Superior temporal gyrus (tissue), 1 donor: Measurements from ENCODE around the gene ARHGAP27.
"Not testable (repeated sequence)": the region's sequence is repeated elsewhere in the genome, so short reads cannot be mapped to it uniquely, and the experiment has no call there.

Source experiments
- DNase-seq: peaks from one replicate; pipeline ENCODE4 v3.0.0-alpha.2; 2016; ENCODE audit errors: extremely low spot score

Gene ARHGAP27

GRCh38 chr17:45363498-45363897 lies 69.2 kb downstream of the ARHGAP27 start:
- no peak for DNase-seq

GRCh38 chr17:45361976-45362375 lies 70.7 kb downstream of the ARHGAP27 start:
- no peak for DNase-seq

GRCh38 chr17:45361451-45361850 lies 71.2 kb downstream of the ARHGAP27 start:
- no peak for DNase-seq

GRCh38 chr17:45357364-45357997 lies 75.2 kb downstream of the ARHGAP27 start:
- no peak for DNase-seq

- DNase-seq, result no peak
Measured at GRCh38 chr17:45355087-45355486, 77.6 kb downstream of the ARHGAP27 start.

GRCh38 chr17:45353043-45353442 lies 79.6 kb downstream of the ARHGAP27 start:
- no peak for DNase-seq

GRCh38 chr17:45351831-45352230 lies 80.8 kb downstream of the ARHGAP27 start:
- DNase-seq, result no peak

GRCh38 chr17:45347444-45347843 lies 85.2 kb downstream of the ARHGAP27 start:
- no peak for DNase-seq

GRCh38 chr17:45346216-45347015 lies 86.3 kb downstream of the ARHGAP27 start:
- no peak for DNase-seq

GRCh38 chr17:45345554-45346215 lies 87.0 kb downstream of the ARHGAP27 start:
- DNase-seq, result no peak

- DNase-seq, result no peak
Measured at GRCh38 chr17:45345246-45345553, 87.5 kb downstream of the ARHGAP27 start.

GRCh38 chr17:45343967-45344664 lies 88.6 kb downstream of the ARHGAP27 start:
- not testable (repeated sequence) for DNase-seq
